ENCODE data around the gene LRRC41. TPM values are rescaled to one million over a fixed set of nuclear protein-coding genes. Genes with fewer than 3 reads are reported as not detected.
"Not testable (repeated sequence)": the region's sequence is repeated elsewhere in the genome, so short reads cannot be mapped to it uniquely, and the experiment has no call there.

The LRRC41 gene
- total RNA-seq, 2 experiments from 2014 or later: 37.2 TPM

DNA sequence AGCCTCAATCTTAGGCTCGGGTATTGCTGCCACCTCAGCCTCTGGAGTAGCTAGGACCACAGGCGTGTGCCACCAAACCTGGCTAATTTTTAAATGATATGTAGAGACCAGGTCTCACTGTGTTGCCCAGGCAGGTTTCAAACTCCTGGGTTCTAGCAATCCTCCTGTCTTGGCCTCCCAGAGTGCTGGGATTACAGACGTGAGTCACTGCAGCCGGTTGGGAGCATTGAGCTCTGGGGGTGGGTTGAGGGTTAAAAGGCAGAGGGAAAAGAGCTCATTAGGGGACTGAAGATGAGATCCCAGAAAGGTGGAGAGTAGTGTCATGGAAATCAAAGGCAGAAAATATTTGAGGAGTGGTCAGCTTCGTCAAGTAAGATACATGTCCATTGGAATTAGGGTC lies 48.7 kb downstream of the LRRC41 start:
- CTCF ChIA-PET: no interaction called here
- POLR2A ChIA-PET: interaction anchor here (1.0 kb wide), 1 partner anchor 33 kb away, joined by 7 read pairs; no protein-coding TSS in a partner anchor

DNA sequence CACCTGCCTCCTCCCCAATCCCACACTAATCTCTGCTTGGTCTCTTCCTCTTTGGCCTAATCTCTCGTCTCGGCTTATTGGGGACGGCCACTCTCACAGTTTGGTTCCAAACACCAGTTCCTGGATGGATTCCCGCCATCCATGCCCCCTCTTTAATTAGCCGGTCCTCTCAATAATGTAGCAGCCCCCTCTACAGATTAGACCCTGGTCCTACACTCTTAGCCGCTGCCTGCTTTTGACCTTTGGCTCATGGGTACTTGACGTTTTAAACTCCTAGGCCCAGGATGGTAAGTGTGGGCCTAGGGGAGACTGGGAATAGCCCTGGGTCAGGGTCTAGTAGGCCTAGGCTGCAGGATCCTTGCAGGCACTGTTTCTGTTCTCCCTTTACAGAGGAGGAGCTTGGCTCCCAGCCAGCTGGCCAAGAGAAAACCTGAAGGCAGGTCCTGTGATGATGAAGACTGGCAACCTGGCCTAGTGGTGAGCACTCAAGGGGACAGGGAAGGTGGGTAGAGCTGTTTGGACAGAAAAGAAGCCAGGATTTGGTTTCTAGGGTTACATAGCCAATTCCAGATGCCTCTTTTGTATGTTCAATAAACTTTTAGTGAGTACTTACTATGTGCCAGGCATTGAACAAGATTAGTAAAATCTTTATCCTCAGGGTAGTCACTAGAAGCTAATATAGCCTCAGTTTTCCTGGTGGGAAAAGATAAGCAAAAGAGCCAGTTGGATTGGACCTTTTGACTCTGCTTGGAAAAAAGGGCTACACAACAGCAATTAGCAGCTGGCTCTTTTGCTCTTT lies 55.1 kb downstream of the LRRC41 start:
- CTCF ChIA-PET: interaction anchor here (1.4 kb wide), 1 partner anchor 10 kb away, joined by 3 read pairs; no protein-coding TSS in a partner anchor
- POLR2A ChIA-PET: no interaction called here

DNA sequence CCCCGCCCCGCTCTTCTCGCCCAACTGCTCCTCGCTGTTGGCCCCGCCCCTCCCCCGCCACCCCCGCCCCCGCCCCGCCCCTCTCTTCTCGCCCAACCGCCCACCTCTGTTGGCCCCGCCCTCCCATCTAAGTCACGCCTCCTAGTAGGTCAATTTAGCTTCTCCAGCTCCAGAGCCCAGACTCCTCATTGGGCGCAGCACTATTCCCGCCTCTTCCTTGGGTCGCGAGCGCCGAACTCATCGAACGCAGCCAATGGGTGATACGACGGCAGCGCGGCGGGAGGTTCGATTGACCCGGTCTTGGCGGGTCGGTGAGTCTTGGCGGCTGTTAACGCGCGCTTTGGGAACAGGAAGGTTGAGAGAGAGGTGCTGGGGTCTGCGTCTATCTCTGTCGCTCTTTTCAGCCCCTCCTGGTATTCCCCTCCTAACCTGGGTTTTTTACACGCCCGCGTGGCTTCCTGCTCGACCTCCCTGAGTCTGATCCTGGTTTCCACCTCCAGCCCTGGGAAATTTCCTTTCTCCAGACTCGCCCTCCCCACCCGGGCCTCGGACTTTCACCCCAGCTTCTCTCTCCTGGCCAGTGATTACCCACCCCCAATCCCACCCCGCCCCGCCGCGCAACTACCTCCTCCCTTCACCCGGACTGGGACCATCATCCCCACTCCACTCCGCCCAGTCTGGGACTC lies 55.8 kb downstream of the LRRC41 start, which contains the start of gene RAD54L:
TSS of gene RAD54L (plus strand) at position 328 of the 686 bp plus-strand sequence. CDS start 643 bp downstream, outside the sequence.
- ChIA-PET CTCF (interaction anchor here (0.8 to 1.5 kb wide), 6 partner anchors 9 to 100 kb away, joined by 3 to 5 read pairs (median 3); partner anchors contain the start of genes LRRC41 and UQCRH), POLR2A (interaction anchor here (0.7 to 1.6 kb wide), 2 partner anchors 10 to 56 kb away, joined by 3 to 12 read pairs; partner anchors contain the start of genes LRRC41 and UQCRH)

DNA sequence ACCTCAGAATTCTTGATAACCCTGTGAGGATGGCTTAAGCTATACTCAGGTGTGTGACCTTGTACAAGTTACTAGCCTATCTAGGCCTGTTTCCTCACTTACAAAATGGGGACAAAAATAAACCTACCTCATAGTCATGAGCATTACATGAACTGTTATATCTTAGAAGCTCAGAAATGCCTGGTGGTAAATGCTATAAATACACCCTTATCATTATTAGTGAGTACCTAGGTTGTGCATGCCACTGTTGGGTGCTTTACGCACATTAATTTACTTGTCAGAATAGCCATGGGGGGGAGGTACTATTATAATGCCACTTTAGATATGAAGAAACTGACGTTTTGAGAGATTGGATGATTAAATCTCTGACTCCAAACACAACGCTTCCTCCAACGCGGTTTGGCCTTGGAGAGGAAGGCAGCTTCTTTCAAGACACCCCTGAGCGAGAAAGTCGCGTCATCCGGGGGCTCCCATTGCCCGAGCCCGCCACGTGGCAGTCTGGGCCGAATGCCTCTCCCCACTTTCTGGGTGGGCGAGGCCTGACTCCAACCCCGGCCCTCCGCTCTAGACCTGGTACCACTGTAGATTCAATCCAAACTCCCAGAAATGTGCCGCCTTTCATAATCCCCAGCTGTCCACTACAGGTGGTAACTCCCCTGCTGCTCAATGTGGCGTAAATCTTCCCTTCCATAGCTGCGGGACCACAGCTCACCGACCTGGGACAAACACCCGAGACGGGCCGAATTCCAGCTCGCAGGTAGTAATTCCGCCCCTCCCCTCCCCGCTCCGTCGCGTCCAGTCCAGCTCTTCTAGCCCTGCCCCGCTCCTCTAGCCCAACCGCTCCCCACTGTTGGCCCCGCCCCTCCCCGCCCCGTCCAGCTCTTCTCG lies 56.6 kb downstream of the LRRC41 start:
- ChIA-PET CTCF (interaction anchor here (0.6 to 1.5 kb wide), 7 partner anchors 8 to 101 kb away, joined by 3 to 5 read pairs (median 3); partner anchors contain the start of genes LRRC41 and UQCRH), POLR2A (interaction anchor here (0.7 to 1.6 kb wide), 2 partner anchors 11 to 57 kb away, joined by 3 to 12 read pairs; partner anchors contain the start of genes LRRC41 and UQCRH)

DNA sequence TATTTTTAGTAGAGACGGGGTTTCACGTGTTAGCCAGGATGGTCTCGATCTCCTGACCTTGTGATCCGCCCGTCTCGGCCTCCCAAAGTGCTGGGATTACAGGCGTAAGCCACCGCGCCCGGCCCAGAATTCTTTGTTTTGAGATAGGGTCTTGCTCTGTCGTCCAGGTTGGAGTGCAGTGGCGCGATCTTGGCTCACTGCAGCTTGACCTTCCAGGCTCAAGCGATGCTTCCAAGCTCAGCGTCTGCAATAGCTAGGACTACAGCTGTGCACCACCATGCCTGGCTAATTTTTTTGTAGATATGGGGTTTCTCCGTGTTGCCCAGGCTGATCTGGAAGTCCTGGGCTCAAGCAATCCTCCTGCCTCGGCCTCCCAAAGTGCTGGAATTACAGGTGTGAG lies 57.3 kb downstream of the LRRC41 start:
- POLR2A ChIA-PET: interaction anchor here (1.6 kb wide), 1 partner anchor 57 kb away, joined by 12 read pairs; the partner anchor contains the start of genes LRRC41 and UQCRH
- CTCF ChIA-PET: interaction anchor here (0.6 to 1.5 kb wide), 4 partner anchors 12 to 57 kb away, joined by 3 to 4 read pairs (median 3); partner anchors contain the start of genes LRRC41 and UQCRH

DNA sequence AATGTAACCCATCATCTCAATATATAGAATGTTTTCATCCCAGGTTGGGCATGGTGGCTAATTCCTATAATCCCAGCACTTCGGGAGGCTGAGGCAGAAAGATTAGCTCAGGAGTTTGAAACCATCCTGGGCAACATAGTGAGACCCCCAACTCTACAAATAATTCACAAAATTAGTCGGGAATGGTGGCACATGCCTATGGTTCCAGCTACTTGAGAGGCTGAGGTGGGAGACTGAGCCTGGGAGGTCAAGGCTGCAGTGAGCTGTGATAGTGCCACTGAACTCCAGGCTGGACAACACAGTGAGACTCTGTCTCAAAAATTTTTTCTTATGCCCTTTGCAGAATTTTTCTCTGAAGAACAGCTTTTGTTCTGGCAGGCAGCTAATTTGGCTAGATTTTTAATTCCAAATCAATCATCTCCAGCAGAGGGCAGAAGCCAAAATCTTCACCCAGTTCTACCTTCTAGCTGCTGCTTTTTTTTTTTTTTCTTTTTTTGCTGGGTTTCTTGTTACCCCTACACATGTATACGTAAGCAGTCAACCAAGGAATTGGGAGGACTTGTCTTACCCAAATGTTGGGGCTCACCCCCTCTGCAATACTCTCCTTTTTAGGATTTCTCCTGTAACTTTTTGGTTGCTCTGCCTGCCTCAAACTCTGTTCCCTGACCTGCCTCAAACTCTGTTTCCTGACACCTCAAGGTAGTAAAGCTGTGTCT lies 58.6 kb downstream of the LRRC41 start:
- POLR2A ChIA-PET: no interaction called here
- CTCF ChIA-PET: interaction anchor here (0.6 to 1.1 kb wide), 7 partner anchors 18 to 670 kb away, joined by 3 to 7 read pairs (median 4); no protein-coding TSS in a partner anchor

DNA sequence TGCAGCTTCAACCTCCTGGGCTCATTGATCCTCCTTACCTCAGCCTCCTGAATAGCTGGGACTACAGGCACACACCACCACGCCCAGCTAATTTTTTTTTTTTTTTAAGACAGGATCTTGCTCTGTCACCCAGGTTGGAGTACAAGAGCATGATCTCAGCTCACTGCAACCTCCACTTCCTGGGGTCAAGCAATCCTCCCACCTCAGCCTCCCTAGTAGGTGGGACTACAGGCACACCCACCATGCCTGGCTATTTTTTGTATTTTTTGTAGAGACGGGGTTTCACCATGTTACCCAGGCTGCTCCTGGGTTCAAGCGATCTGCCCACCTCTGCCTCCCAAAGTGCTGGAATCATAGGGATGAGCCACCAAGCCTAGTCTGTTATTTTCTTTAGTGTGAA lies 59.6 kb downstream of the LRRC41 start:
- CTCF ChIA-PET, POLR2A ChIA-PET: not testable (repeated sequence)

DNA sequence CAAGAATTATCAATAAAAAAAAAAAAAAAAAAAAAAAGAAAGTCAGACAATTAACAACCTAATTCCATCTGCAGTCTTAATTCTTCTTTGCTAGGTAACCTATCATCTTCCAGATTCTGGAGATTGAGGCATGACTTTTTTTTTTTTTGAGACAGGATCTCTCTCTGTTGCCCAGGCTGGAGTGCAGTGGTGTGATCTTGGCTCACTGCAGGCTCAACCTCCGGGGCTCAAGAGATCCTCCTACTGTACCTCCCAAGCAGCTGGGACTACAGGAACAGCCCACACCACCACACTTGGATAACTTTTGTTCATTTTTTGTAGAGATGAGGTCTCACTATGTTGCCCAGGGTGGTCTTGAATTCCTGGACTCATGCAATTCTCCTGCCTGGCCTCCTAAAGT lies 60.5 kb downstream of the LRRC41 start:
- POLR2A ChIA-PET: no interaction called here
- CTCF ChIA-PET: no interaction called here

DNA sequence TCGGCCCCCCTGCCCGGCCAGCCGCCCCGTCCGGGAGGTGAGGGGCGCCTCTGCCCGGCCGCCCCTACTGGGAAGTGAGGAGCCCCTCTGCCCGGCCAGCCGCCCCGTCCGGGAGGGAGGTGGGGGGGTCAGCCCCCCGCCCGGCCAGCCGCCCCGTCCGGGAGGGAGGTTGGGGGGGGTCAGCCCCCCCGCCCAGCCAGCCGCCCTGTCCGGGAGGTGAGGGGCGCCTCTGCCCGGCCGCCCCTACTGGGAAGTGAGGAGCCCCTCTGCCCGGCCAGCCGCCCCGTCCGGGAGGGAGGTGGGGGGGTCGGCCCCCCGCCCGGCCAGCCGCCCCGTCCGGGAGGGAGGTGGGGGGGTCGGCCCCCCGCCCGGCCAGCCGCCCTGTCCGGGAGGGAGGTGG lies 61.7 kb downstream of the LRRC41 start:
- CTCF ChIA-PET, POLR2A ChIA-PET: not testable (repeated sequence)

DNA sequence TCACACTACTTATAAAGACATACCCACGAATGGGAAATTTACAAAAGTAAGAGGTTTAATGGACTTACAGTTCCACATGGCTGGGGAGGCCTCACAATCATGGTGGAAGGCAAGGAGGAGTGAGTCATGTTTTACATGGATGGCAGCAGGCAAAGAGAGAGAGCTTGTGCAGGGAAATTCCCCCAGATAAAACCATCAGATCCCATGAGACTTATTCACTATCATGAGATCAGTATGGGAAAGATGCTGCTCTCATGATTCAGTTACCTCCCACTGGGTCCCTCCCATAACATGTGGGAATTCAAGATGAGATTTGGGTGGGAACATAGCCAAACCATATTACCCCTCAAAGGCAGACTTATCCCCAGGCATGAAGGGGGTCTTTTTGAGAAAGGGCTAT lies 64.6 kb downstream of the LRRC41 start:
- POLR2A ChIA-PET: not testable (repeated sequence)
- CTCF ChIA-PET: interaction anchor here (0.8 kb wide), 1 partner anchor 8 kb away, joined by 3 read pairs; no protein-coding TSS in a partner anchor

DNA sequence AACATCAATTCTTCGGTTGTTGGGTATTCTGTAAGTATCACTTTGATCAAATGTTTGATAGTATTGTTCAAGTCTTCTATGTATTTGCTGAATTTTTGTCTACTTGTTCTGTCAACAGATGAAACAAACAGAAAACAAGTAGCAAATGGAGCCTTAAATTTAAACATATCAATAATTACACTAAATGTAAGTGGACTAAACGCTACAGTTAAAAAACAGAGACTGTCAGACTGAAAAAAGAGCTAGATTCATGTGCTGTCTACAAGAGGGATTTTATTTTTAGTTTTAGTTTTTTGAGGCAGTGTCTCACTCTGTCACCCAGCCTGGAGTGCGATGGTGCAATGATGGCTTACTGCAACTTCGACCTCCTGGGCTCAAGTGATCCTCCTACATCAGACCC lies 66.5 kb downstream of the LRRC41 start:
- ChIA-PET POLR2A (no interaction called here), CTCF (interaction anchor here (1.2 kb wide), 1 partner anchor 14 kb away, joined by 3 read pairs; no protein-coding TSS in a partner anchor)

DNA sequence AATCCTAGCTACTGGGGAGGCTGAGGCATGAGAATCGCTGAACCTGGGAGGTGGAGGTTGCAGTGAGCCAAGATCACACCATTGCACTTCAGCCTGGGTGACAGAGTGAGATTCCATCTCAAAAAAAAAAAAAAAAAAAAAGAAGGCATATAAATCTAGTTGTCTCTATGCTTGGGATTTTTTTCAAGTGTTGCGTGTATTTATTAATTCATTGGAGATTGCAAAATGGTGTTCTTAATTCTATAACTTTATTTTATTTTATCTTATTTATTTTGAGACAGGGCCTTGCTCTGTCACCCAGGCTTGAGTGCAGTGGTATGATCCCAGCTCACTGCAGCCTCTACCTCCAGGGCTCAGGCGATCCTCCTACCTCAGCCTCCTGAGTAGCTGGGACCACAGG lies 72.2 kb downstream of the LRRC41 start:
- CTCF ChIA-PET: interaction anchor here (1.8 kb wide), 1 partner anchor 8 kb away, joined by 9 read pairs; no protein-coding TSS in a partner anchor
- POLR2A ChIA-PET: not testable (repeated sequence)

Other genes starting within 250 kb of the LRRC41 start
- gene PIK3R3, start 171.0 kb downstream of the LRRC41 start, total RNA-seq: 1 to 10 TPM; 3.3 to 4.1 TPM
- not detected for gene TSPAN1, start 128.5 kb downstream of the LRRC41 start, total RNA-seq
- gene P3R3URF, start 127.1 kb downstream of the LRRC41 start, total RNA-seq: not detected
- gene POMGNT1, start 105.2 kb downstream of the LRRC41 start, total RNA-seq: 10 to 100 TPM; 52.8 to 59.0 TPM
- gene LURAP1, start 100.3 kb downstream of the LRRC41 start, total RNA-seq: under 1 TPM; 0.08 to 0.19 TPM
- gene RAD54L, start 55.9 kb downstream of the LRRC41 start, total RNA-seq: 10 to 100 TPM; 60.9 to 63.1 TPM
- gene UQCRH, start 82 bp upstream of the LRRC41 start, total RNA-seq: 100 to 1,000 TPM; 393 to 395 TPM
- 10 to 100 TPM; 28.8 to 30.8 TPM for gene NSUN4, start 37.2 kb upstream of the LRRC41 start, total RNA-seq
- 1 to 10 TPM; 4.8 to 5.3 TPM for gene FAAH, start 90.7 kb upstream of the LRRC41 start, total RNA-seq
- not detected for gene DMBX1, start 186.2 kb upstream of the LRRC41 start, total RNA-seq
- gene KNCN, start 248.0 kb upstream of the LRRC41 start, total RNA-seq: not detected

Data from activated CD8-positive, alpha-beta memory T cell treated with anti-CD3 and anti-CD28 coated beads for 36 hours (primary cell).